Transverse colon (tissue), 4 donors: ENCODE measurements around the gene BTBD2. TPM values are rescaled to one million over a fixed set of nuclear protein-coding genes. Genes with fewer than 3 reads are reported as not detected.

Experiments
- DNase-seq: peaks from one replicate; pipeline ENCODE4 v3.0.0-alpha.2; 2019
- H3K27ac ChIP-seq, 4 donors: fragments of 200-600 bp; sonication (generic); 2 replicates each; pipeline ENCODE4 v1.5.1; 2016 to 2018; ENCODE audit warnings: inconsistent platforms in 4 of 4
- H3K27me3 ChIP-seq: fragments of 200-600 bp; sonication (generic); 2 replicates; pipeline ENCODE4 v1.5.1; 2017; ENCODE audit warnings: inconsistent platforms
- H3K36me3 ChIP-seq, 4 donors: fragments of 200-600 bp; sonication (generic); 2 replicates each; pipeline ENCODE4 v1.5.1; 2017 to 2019; ENCODE audit warnings: inconsistent platforms in 4 of 4
- H3K4me1 ChIP-seq, 4 donors: fragments of 200-600 bp; sonication (generic); 2 replicates each; pipeline ENCODE4 v1.5.1; 2017 to 2020; ENCODE audit warnings: inconsistent platforms in 4 of 4
- H3K4me3 ChIP-seq, 4 donors: fragments of 200-600 bp; sonication (generic); 1 replicate in 1 of 4; 2 replicates in 3 of 4; pipeline versions ENCODE4 v1.5.1 to v1.6.1; 2017 to 2019; ENCODE audit warnings: inconsistent platforms in 4 of 4
- H3K9me3 ChIP-seq, 2 donors: fragments of 200-600 bp; sonication (generic); 2 replicates each; pipeline ENCODE4 v1.5.1; 2017 to 2019; ENCODE audit warnings: inconsistent platforms in 2 of 2
- EP300 ChIP-seq: sonication (generic); formaldehyde crosslinking; IDR thresholded peaks from one replicate; pipeline ENCODE4 v1.6.1; 2017; ENCODE audit warnings: antibody characterized with exemption, low read depth
- POLR2A ChIP-seq: fragments of 450-650 bp; IDR thresholded peaks from one replicate; pipeline ENCODE4 v1.6.1; 2016; ENCODE audit warnings: antibody characterized with exemption, mild to moderate bottlenecking, moderate library complexity
- POLR2AphosphoS5 ChIP-seq, 3 donors: sonication (generic); formaldehyde crosslinking; IDR thresholded peaks; one replicate each; pipeline ENCODE4 v1.6.1; 2016; ENCODE audit warnings: antibody characterized with exemption in 3 of 3
- WGBS, 2 donors: methylation state at CpG; one replicate each; pipeline ENCODE4 v1.1.5; 2018; ENCODE audit warnings: low coverage in 1 of 2; 5-methylcytosine and 5-hydroxymethylcytosine counted together
- in situ Hi-C, 4 donors: fragments of 200-750 bp; cut with MboI; loops; one replicate each; pipeline versions ENCODE4 v1.15.0 to v1.15.1; 2017; ENCODE audit warnings: low sequenced_read_pairs in 3 of 4, low pct_ligation_motif_present in 1 of 4, low pct_unique_long_range_greater_than_20kb in 1 of 4
- intact Hi-C: fragments of 100-400 bp; cut with DNase I; formaldehyde crosslinking; loops from one replicate; pipeline ENCODE4 v1.15.1; 2023; ENCODE audit warnings: low total_unique reads
- total RNA-seq, 4 donors: library from RNA; depleted of rRNA; stranded (reverse); fragments of >200 nt; gene quantifications; one replicate each; pipeline ENCODE4 v1.1.0, GENCODE V29; 2016
- TF ChIP-seq, protein P1 (sequence below), 5 experiments: fragments of 200-600 bp in 3 of 5; fragments of 450-650 bp in 2 of 5; sonication (generic) in 3 of 5; IDR thresholded peaks; 1 replicate in 2 of 5; 2 replicates in 3 of 5; pipeline ENCODE4 v1.5.1; 2016 to 2017; ENCODE audit warnings: antibody characterized with exemption in 5 of 5, inconsistent platforms in 3 of 5, mild to moderate bottlenecking in 2 of 5, moderate library complexity in 1 of 5

Gene BTBD2
- total RNA-seq, 4 donors from 2014 or later = 66.7 to 88.6 (median 84.4) TPM

DNA sequence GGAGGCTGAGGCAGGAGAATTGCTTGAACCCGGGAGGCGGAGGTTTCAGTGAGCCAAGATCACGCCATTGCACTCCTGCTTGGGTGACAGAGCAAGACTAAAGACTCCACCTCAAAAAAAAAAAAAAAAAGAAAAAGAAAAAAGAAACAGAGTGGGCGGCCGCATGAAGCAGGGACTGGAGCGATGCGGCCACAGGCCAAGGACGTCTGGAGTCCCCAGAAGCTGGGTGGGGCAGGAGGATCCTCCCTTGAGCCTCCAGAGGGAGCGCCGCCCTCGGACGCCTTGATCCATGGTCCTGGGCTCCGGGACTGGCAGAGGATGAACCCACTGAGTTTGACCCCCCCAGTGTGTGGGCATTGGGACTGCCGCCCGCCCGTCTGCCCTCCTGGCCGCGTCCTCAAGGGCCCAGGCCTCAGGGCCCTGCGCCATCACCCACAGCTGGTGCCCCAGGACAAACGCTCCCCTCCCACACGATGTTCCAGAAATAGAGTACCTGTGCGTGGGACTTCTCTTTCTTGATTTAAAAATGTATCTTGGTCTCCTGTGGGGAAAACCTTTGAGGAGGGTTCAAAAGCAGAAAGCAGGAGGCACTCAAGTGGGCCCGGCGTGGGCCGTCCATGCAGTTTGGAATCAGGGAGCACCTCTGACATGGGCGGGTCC, 15.5 kb downstream of the BTBD2 start:
- in situ Hi-C loops (no loop called here), intact Hi-C loops (no loop called here)
- DNase-seq = no peak
- Histone ChIP-seq H3K9me3 (no peaks in the 10 kb centered on the region), H3K4me1 (peaks cover 0 to 3% (median 0%) of the 10 kb centered on the region in 4 donors), H3K36me3 (peaks cover 0 to 17% (median 4%) of the 10 kb centered on the region in 4 donors), H3K4me3 (no peak overlapping the region), H3K27me3 (no peaks in the 10 kb centered on the region), H3K27ac (no peak overlapping the region)
- WGBS, 2 donors = 82 to 83% methylated on average over 18 to 26 of the region's 26 CpGs
- no peak for TF ChIP-seq POLR2AphosphoS5 (IDR thresholded peaks at IDR 0.05)
- no peak for TF ChIP-seq EP300
- no peak for TF ChIP-seq POLR2A
- TF ChIP-seq, protein P1, sequence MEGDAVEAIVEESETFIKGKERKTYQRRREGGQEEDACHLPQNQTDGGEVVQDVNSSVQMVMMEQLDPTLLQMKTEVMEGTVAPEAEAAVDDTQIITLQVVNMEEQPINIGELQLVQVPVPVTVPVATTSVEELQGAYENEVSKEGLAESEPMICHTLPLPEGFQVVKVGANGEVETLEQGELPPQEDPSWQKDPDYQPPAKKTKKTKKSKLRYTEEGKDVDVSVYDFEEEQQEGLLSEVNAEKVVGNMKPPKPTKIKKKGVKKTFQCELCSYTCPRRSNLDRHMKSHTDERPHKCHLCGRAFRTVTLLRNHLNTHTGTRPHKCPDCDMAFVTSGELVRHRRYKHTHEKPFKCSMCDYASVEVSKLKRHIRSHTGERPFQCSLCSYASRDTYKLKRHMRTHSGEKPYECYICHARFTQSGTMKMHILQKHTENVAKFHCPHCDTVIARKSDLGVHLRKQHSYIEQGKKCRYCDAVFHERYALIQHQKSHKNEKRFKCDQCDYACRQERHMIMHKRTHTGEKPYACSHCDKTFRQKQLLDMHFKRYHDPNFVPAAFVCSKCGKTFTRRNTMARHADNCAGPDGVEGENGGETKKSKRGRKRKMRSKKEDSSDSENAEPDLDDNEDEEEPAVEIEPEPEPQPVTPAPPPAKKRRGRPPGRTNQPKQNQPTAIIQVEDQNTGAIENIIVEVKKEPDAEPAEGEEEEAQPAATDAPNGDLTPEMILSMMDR (IDR thresholded peaks at IDR 0.05) = no peak

DNA sequence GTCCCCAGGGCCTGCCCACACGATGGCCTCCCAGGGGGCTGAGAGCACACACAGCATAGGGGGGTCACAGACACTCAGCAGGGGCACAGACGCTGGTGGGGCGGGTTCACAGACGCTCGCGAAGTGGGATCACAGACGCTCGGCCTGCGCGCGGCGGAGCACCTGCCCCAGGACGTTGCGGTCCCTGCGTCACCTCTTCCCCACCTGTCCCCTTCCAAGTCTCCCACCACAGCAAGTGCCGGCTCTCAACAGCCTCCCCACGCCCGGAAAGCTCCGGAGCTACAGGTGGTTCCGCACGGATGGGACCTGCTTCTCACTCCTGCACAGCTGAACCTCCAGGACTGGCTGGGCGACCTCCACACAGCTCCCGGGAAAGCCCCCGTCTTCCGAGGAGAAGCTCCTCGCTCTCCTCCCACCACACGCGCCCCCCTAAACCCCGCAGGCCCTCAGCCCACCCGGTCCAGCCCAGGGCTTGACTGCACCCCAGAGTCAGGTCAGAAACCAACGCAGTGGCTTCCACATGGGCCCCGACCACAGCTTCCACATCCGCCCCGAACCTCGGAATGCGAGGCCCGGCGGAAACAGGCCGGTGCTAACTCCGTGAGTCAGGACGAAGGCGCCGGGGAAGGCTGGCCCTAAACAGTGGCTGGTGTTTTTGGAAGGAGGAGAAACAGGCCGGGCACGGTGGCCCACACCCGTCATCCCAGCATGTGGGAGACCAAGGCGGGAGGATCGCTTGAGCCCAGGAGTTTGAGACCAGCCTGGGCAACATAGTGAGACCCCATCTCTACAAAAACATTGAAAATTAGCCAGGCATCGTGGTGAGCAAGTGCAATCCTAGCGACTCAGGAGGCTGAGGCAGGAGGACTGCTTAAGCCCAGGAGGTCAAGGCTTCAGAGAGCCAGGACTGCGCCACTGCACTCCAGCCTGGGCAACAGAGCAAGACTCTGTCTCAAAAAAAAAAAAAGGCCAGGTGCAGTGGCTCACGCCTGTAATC, 16.5 kb downstream of the BTBD2 start:
- peaks cover 0 to 3% (median 0%) of the 10 kb centered on the region in 4 donors for H3K4me1 ChIP-seq
- H3K36me3 ChIP-seq = peaks cover 0 to 17% (median 4%) of the 10 kb centered on the region in 4 donors
- H3K9me3 ChIP-seq = no peaks in the 10 kb centered on the region
- 93 to 100% methylated on average over 2 to 52 of the region's 52 CpGs for WGBS, 2 donors
- no peak for DNase-seq
- in situ Hi-C loops = no loop called here
- intact Hi-C loops = no loop called here
- H3K27me3 ChIP-seq = no peaks in the 10 kb centered on the region
- no peak overlapping the region for H3K4me3 ChIP-seq
- no peak overlapping the region for H3K27ac ChIP-seq
- TF ChIP-seq EP300 (no peak), POLR2AphosphoS5 (IDR thresholded peaks at IDR 0.05) (no peak), POLR2A (no peak)
- TF ChIP-seq, protein P1 (IDR thresholded peaks at IDR 0.05) = no peak

DNA sequence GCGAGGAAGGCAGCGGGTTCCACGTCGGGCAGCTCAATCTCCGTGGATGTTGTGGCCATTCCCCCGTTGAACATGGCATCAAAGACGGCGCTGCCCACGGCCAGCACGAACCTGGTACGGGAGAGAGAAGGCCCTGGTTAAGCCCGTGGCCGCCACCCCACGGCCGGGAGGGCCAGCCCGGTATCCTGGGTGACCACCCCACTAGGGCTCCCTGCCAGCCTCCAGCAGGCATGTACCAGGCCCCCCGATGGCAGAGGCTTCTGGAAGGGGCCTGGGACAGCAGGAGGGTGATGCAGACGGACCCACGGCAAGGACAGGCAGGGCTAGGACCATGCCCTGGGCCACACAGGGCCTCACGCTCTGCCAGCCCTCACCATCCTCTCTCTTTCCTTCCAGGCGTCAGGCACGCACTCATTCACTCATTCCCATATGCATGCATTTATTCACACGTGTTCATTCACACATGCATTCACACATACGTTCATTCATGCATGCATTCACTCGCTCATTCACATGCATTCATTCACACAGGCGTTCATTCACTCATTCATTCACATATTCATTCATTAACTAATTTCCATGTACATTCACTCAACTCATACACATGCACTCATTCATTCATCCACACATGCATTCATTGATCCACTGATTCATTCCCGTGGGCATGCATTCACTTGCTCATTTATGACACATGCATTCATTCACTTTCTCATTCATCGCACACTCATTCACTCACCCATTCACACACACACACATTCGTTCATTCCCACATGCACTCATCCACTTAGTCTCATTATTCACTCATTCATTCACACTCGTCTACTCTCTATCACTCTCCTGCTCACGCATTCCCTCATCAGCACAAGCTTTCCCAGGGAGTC, 17.9 kb downstream of the BTBD2 start:
- intact Hi-C loops = no loop called here
- Histone ChIP-seq H3K4me1 (peaks cover 0 to 3% (median 0%) of the 10 kb centered on the region in 4 donors), H3K36me3 (peaks cover 0 to 17% (median 4%) of the 10 kb centered on the region in 4 donors), H3K27ac (no peak overlapping the region), H3K9me3 (no peaks in the 10 kb centered on the region), H3K4me3 (no peak overlapping the region), H3K27me3 (no peaks in the 10 kb centered on the region)
- WGBS, 2 donors = 92 to 94% methylated on average over 5 to 23 of the region's 31 CpGs
- TF ChIP-seq EP300 (no peak), POLR2A (no peak), POLR2AphosphoS5 (IDR thresholded peaks at IDR 0.05) (no peak)
- TF ChIP-seq, protein P1 (IDR thresholded peaks at IDR 0.05) = no peak
- in situ Hi-C loops = no loop called here
- no peak for DNase-seq
